Hypothalamus (tissue), 51 donors: ENCODE data around the gene C18orf32.
"Not testable (repeated sequence)": the region's sequence is repeated elsewhere in the genome, so short reads cannot be mapped to it uniquely, and the experiment has no call there.

Experiments
- DNase-seq, 51 donors: peaks; one replicate each; lab custom pipeline; 2025; lab: John Stamatoyannopoulos, UW

Gene C18orf32

DNA sequence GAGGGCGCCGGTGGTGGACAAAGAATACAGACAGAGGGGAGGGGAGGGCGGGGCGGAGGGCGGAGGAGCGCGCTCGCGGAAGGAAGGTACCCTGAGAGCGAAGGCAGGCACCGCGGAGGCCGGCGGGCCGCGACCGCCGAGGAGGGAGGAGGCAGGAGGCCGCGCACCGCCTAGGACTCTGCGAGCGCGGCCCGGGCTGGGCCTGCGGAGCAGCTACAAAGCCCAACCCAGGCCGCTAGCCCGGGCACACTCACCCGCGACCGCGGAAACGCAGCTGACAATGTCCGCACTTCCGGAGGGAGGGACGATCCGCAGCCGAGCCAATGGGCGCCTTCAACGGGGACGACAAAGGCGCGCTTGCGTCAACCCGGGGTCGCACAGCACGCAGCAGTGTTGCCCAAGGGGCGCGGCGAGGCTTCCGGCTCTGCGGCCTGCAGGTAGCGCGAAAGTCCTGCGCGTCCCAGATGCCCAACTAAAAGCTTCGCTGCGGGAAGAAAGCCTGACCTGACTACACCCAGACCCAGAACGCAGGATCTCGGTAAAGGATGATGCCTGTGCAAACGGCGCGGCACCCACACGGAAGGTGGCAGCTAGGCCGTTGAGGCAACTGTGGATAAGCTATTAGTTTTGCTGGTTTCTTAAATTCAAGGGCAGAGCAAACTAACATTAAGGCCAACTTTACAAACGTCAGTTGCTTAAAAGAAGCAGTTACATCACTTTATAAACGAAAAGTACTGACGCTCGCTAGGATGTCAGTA, at the start of gene C18orf32:
TSS of gene C18orf32 (minus strand) at position 282 of the 758 bp plus-strand sequence. CDS start 3,486 bp downstream, outside the sequence.
- DNase-seq, result peak; percentile 48 to 96 (median 92)

DNA sequence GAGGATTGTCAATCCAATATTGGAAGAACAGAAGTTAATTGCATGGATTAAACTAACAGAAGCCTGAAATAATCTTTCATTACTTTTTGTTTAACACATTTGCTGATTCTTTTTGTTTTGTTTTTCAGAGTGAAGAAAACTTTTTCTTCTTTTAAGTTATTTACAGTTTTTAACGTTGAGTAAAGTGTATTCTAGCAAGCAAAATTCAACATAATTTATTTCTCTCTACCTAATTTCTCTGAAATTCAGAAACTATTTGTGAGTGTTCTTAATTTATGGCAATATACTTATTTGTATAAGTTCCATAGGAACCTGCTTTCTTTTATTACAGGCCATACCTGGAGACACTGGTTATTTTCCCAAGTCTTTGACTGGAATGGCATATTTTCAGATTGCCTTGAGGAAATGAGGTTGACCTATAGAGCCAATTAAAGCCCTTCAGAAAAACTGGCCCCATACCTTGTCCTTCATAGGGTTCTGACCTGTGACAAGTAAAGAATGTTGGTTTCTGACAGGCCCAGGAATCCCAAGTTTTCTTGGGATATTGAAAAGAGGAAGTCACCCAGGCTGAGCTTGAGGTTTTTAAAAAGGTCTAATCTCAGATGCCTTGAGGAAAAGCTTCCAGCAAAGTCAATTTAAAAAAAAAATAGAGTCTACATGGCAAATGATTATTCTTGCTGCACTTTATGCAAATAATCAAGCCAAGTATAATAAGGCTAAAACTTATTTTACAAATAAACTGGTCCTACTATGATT, 48.0 kb upstream of the C18orf32 start:
- no peak for DNase-seq

DNA sequence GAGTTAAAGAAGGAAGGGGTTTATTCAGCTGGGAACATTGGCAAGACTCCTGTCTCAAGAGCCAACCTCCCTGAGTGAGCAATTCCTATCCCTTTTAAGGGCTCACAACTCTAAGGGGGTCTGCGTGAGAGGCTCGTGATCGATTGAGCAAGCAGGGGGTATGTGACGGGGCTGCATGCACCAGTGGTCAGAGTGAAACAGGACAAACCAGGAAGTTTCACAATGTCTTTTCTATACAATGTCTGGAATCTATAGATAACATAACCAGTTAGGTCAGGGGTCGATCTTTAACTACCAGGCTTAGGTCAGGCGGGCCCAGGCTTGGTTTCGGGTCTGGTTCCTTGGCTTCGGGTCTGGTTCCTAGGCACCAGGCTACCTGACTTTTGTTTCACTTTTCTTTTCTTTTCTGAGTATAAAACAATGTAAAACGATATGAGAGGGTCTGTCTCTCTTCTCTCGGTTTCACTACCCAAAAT, 44.7 kb upstream of the C18orf32 start:
- no peak for DNase-seq

DNA sequence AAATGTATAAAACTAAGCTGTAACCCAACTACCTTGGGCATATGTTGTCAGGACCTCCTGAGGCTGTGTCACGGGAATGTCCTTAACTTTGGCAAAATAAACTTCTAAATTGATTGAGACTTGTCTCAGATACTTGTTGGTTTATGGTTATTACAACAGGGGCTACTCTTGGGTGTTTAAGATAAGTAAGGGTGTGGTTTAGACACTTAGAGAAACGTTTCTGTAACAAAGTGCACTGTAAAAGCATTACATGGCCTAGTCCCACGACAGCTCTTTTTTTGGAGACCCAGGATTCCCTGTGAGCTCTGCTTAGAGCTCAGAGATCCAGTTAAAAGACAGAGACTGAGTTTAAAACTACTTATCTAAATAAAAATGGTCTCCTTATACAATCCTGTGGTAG, 42.6 kb upstream of the C18orf32 start:
- DNase-seq, result no peak

DNA sequence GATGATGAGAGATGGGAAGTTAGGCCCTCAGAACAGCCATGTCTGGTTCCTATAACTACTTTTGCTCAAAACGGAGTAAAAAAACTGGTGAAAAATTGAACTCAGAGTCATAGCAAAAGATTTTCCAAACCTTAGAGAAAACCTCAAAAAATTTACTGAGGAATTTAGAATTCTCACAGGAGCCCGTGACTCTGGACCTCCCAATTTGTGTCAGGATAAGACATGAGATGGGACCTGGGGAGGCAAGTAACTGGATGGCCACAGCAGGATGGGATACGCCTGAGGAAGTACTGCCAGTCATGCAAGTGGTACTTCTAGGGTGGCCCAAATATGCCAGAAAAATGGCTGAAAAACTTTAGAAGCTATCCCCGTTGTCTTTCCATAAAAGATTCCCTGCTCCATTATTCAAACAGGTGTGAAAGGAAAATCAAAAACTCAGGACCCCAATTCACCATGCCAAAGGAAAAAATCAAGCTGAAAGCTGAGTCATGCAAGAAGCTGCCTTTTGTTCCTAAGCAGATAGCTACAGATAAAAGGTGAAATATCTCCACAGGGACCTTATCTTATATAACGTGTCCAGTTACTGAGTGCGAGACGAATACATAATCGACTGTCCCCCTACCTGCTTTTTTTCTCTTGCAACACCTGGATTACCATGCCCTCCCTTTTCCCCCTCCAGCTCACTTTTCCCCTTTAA, 40.7 kb upstream of the C18orf32 start:
- no peak for DNase-seq

DNA sequence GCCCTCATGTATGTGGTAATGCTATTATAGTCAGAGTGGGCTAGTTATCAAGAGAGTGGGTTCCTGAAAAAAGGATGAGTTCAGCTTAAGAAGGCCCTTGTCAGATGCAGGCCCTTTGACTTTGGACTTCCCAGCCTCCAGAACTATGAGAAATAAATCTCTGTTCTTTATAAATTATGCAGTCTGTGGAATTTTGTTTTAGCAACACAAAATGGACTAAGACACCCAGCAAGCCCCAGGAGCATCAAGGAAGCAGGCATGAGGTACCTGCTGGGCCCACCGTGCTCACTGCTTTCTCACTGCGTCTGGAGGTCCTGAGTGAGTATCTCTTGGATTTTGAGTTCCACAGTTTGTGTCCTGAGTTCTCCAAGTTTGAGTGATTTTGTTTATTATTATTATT, 38.9 kb upstream of the C18orf32 start:
- DNase-seq, result no peak

DNA sequence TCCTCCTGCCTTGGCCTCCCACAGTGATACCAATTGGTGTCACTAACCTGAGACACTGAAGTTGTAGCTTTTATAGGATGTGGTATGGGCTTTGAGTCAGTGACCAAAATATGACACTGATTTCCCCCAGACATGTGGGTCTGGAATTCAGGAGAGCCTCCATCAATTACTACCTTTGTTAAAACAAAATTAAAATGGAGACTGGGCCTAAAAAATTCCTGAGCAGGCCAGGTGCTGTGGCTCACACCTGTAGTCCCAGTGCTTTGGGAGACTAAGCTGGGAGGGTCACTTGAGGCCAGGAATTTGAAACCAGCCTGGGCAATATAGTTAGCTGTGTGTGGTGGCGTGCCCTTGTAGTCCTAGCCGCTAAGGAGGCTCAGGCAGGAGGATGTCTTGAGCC, 37.9 kb upstream of the C18orf32 start:
- no peak for DNase-seq

DNA sequence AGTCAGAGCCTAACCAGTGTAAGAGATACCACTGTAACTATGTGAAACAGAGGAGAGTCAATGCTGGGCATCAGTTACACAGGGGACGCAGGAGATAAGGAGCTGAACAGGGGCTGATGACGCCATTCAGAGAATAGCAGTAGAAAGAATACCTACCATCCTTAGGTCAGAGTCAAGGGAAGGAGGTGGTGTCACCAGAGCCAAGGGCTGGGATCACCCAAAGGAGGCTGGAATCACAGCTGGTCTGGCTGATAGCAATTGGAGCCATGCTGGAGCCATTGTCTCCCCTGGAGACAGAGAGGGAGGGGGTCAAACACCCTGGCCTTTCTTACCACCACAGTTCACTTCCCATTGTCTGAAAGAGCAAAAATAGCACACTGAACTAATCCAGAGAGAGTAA, 37.3 kb upstream of the C18orf32 start:
- no peak for DNase-seq

DNA sequence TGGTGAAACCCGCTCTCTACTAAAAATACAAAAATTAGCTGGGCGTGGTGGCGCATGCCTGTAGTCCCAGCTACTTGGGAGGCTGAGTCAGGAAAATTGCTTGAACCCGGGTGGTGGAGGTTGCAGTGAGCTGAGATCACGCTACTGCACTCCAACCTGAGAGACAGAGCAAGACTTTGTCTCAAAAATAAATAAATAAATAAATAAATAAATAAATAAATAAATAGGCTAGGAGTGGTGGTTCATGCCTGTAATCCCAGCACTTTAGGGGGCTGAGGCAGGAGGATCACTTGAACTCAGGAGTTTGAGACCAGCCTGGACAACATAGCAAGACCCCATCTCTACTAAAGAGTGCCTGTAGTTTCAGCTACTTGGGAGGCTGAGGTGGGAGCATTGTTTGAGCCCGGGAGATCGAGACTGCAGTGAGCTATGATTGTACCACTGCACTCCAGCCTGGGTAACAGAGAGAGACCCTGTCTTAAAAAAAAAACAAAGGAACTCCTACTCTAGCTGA, 36.6 kb upstream of the C18orf32 start:
- DNase-seq, result not testable (repeated sequence)

DNA sequence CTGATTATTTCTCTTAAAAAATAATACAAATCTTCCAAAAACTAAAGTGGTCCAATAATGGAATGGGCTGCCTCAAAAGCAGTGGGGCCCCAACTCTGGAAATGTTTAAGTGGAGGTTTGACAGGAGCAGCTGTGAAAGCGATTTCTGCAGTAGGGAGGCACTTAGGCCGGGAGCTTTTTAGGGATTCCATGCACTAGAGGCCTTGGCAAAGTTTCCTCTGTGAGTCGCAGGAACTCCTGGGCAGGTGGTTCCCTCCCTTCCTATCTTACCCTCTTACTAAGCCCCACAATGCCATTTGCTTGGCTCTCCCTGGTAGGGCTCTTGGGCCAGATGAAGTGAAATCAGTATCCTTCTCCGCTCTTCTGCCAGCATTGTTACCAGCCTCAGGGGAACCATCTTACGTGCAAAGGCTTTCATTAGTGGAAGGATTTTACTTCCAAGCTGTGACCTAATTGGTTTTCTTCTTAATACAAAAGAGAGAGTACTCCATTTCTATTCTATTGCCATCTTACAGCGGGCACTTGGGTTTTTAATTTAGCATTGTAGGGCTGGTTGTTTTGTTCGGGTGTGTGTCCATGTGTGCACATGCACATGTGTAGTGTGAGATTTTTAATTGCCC, 34.3 kb upstream of the C18orf32 start:
- DNase-seq, result no peak

DNA sequence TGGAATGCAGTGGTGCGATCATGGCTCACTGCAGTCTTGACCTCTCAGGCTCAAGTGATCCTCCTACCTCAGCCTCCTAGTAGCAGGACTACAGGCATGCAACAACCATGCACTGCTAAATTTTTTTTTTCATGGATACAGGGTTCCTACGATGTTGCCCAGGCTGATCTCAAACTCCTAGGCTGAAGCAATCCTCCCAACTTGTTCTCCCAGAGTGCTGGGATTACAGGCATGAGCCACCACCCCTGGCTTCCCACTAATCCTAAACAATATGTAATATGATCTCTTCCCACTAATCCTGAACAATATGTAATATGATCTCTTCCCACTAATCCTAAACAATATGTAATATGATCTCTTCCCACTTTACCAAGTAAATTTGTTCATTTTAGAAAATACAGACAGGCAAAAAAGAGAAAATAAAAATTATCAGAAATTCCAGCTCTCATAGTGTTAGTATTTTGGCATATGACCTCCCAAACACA, 33.7 kb upstream of the C18orf32 start:
- DNase-seq, result no peak

DNA sequence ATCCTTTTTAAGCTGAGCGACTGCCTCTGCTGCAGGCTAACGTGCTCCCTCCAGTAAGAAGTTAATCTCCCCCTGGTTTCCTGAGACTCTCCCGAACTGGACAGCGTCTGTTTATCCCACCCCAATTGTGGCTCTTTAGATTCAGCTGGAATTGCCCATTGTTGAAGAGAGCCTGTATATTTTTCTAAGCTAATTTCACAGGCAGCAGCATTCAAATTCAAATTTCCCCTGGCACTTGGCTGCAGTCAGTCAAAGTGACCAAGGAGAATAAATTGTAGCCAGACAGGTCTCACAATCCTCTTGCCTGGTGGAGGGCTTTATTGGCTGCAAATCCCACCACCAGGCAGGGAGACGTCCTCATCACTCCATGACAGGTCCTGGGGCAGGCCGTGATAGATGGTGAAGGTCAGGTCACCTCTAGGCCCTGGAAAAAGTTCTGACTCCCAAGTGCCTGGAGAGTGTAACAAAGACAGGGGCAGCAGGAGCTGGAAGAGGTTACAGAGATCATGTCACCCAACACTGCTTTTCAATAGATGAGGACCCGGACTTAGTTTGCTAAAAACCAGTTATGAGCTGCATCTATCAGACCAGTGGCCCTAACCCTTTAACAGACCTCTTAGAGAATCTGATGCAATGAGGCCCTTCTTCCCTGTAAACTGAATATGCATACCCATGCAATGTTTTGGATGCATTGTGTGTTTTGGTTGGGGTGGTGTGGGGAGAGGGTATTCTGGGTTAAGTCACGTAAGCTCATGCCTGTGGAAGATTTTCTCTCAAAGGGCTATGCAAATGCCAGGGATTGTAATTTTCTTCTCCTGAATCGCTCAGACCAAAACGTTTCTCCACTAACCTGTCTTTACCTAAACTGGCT, 32.3 kb upstream of the C18orf32 start:
- peak in 1 of 51 donors; percentile 5 for DNase-seq

DNA sequence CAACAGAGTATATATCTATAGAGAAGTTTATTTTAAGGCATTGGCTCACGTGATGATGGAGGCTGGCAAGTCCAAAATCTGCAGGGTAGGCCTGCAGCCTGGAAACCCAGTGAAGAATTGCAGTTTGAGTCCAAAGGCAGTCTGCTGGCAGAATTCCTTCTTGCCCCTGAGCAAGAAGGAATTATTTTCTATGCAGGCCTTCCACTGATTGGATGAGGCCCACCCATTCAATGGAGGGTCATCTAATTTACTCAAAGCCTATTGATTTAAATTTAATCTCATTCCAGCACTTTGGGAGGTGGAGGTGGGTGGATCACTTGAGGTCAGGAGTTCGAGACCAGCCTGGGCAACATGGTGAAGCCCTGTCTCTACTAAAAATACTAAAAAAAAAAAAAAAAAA, 30.4 kb upstream of the C18orf32 start:
- no peak for DNase-seq

DNA sequence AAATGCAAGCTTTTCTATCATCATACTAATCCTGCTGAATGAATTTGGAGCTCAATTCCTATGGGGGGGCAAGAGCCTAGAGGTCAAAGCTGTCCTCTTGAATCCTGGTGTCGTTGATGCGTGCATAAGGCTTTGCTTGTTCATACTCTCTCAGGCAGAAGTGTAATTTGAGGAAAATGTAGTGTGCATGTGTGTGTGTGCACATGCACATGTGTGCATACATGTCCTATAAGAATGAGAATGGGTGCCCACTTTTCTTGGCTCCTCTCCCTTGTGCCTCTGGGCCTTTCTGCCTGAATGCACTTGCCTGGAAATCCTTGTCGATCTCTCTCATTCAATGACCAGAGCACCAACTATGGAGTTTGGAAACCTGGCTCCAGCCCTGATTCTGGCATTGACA, 28.5 kb upstream of the C18orf32 start:
- DNase-seq, result no peak

DNA sequence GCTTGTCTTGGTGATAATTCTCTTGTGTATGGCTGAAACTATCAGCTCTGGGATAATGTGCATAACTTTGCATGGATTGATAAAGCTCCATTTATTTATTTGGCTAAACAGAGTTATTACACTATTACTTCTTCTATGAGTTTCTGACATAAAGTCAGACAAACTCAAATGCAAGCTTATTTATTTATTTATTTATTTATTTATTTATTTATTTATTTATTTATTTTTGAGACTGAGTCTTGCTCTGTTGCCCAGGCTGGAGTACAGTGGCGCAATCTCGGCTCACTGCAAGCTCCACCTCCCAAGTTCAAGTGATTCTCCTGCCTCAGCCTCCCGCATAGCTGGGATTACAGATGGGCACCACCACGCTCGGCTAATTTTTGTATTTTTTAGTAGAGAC, 28.0 kb upstream of the C18orf32 start:
- not testable (repeated sequence) for DNase-seq

DNA sequence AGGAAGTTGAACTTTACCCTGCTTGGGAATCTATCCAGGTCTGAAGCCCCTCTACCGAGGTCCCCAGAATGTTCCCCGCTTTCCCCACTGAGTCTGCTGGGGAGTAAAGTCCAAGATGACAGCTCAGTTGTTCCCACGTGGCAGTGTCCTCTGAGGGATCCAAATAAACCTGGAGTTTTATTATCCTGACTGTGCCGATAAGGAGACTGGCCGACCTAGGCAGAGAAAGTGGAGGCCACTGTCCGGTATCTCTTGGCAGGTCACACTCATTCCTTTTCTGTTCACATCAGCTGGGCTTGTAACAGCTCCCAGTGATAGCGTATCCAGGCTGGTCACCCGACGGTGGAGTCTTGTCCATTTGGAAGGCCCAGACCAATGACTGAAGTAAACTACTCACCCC, 27.5 kb upstream of the C18orf32 start:
- DNase-seq, result no peak

DNA sequence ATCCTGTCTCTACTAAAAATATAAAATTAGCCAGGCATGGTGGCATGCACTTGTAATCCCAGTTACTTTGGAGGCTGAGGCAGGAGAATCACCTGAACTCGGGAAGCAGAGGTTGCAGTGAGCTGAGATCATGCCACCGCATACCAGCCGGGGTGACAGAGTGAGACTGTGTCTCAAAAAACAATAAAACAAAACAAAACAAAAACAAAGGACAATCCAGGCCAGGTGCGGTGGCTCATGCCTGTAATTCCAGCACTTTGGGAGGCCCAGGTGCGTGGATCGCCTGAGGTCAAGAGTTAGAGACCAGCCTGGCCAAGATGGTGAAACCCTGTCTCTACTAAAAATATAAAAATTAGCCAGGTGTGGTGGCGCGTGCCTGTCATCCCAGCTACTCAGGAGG, 25.8 kb upstream of the C18orf32 start:
- not testable (repeated sequence) for DNase-seq

DNA sequence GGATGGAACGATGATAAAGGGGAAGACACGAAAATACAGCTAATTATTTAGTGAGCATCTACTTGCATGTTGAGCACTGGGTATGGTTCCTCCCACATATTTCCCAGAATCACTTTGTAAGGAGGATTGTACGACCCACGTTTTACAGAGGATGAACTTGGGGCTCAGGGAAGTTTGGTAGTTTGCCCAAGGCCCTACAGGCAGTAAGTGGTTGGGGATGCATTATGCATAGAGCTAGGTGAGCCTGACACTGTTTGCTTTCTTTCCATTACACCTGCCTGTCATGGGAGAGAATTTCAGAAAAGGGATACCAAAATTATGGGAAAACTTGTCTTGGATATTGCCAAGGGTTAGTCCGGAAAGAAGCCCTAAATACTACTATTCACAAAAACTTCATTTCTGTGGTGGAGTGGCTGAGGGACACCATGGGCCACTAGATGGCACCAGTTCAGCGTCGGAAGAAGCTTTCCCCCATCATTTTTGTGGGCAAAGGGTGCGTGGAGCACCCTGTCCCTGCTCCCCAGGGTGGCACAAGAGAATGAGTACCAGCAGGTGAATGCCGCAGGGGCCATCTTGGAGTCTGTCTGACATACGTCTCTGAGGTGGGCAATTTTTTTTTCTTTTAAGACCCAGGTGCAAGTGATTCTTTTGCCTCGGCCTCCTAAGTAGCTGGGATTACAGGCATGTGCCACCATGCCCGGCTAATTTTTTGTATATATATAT, 23.5 kb upstream of the C18orf32 start:
- peak in 30 of 51 donors; percentile 1 to 50 (median 14) for DNase-seq

DNA sequence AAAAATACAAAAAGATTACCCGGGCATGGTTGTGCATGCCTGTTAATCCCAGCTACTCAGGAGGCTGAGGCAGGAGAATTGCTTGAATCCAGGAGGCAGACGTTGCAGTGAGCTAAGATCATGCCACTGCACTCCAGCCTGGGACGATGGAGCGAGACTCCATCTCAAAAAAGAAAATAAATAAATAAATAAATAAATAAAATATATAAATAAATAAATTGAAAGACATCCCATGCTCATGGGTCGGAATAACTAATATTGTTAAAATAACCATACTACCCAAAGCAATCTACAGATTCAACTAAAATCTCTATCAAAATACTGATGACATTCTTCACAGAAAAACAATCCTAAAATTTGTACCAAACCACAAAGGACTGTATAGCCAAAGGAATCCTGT, 19.4 kb upstream of the C18orf32 start:
- not testable (repeated sequence) for DNase-seq
